ENCODE results near the gene DDX18.
A peak's percentile ranks its signal among the peaks of the same experiment; 100 is the strongest.
"Not testable (repeated sequence)": the region's sequence is repeated elsewhere in the genome, so short reads cannot be mapped to it uniquely, and the experiment has no call there.

Gene DDX18

GRCh38 chr2:117814417-117815264 is at the start of gene DDX18:
TSS of gene DDX18 (plus strand) at chr2:117814691. CDS start at chr2:117814778, 87 bp downstream.
- peak; percentile 97 for DNase-seq (ENCODE audit: low read depth)

DNA sequence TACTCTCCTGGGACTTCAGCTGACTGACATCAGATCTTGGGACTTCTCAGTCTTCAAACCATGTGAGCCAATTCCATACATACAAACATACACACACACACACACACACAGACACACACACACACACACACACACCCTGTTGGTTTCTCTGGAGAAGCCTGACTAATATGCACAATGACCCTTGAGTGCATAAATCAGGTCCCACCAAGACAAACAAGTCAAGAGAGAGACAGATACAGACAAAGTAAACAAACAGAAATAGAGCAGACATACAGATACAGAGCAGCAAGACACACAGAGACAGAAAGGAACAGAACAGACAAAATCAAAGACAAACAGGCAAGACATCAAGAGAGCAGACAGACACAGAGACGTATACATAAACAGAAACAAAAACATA is 43.8 kb upstream of the DDX18 start:
- DNase-seq (ENCODE audit: low read depth), result no peak

DNA sequence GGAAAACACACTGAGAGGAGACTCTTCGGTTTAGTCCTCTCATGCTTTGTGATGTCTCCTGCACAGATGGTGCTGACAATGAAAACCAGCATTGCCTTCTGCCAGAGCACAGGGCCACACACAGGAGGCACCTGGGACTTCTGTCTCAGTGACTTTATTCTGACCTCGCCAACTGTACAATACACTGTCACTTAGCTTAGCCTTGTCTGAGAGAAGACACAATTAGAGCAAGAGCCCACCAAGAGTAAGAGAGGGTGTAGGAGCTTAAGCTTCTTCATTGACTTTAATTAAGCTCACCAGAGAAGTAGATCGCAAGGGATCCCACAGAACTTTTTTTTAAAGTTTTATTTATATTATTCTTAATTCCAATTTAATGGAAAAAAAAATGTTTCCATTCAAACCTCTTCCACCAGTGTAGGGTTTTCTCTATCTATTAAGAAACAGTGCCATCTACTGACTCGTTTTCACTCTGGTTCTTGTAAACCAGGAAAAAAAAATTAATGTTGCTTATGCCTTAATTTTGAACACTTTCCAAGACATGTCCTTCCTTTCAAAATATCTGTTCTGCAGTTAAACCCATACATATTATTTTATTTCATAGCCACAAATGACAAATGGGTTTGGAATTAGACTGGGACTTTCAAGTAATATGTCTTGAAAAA is 42.4 kb upstream of the DDX18 start:
- no peak for DNase-seq (ENCODE audit: low read depth)

- no peak for DNase-seq (ENCODE audit: low read depth)
Observed at GRCh38 chr2:117774716-117775115, 39.8 kb upstream of the DDX18 start.

GRCh38 chr2:117775703-117776219 is 38.7 kb upstream of the DDX18 start:
- no peak for DNase-seq (ENCODE audit: low read depth)

DNA sequence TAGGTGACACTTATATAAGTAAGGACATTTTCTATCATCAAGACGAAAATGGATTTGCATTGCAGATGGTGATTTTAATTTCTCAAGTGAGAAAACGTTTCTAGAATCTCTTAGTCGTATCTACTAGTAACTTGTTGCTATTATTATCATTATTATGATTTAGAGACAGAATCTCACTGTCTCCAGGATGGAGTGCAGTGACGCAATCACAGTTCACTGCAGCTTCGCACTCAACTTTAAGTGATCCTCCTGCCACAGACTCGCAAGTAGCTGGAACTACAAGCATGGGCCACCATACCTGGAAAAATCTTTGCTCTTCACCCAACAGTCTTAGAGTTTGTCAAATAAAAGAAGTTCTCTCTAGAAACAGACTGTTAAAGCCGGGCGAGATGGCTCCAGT is 37.6 kb upstream of the DDX18 start:
- DNase-seq (ENCODE audit: low read depth), result no peak

GRCh38 chr2:117785740-117786139 is 28.8 kb upstream of the DDX18 start:
- DNase-seq (ENCODE audit: low read depth), result peak; percentile 13

GRCh38 chr2:117786520-117786919 is 28.0 kb upstream of the DDX18 start:
- no peak for DNase-seq (ENCODE audit: low read depth)

- no peak for DNase-seq (ENCODE audit: low read depth)
Observed at GRCh38 chr2:117789505-117789904, 25.0 kb upstream of the DDX18 start.

DNA sequence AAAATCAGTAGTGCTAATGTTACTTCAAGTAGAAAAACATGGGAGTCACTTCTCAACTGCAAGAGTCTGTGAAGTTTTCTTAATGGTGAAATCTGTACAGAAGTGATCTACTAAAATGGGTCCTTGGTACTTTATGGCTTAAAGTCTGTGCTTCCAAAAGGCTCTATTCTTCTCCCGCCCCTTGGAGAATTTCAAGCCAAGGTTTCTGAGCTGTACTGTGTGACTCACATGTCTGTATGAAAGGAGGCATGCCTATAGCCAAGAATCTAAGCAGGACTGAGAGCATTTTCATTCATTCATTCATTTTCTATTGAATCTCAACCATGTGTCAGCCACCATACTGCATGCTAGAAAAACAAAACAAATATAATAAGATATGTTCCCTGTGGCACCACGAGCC is 19.8 kb upstream of the DDX18 start:
- no peak for DNase-seq (ENCODE audit: low read depth)

- DNase-seq (ENCODE audit: low read depth), result no peak
Observed at GRCh38 chr2:117801826-117802225, 12.7 kb upstream of the DDX18 start.

- DNase-seq (ENCODE audit: low read depth), result not testable (repeated sequence)
Observed at GRCh38 chr2:117803644-117804325, 10.7 kb upstream of the DDX18 start.

GRCh38 chr2:117812443-117812842 is 2.0 kb upstream of the DDX18 start:
- no peak for DNase-seq (ENCODE audit: low read depth)

DNA sequence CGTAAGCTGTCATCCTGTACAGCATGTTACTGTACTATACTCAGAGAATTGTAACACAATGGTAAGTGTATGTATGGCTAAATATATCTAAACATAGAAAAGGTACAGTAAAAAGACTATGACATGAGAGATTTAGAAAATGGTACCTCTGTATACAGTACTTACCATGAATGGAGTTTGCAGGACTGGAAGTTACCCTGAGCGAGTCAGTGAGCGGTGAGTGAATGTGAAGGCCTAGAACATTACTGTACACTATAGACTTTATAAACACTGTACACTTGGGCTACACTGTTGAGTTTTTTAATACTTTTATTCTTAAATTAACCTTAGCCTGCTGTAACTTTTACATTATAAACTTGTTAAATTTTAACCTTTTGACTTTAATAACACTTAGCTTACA is 1.5 kb downstream of the DDX18 start:
- DNase-seq (ENCODE audit: low read depth), result no peak

GRCh38 chr2:117818921-117819320 is 4.4 kb downstream of the DDX18 start:
- no peak for DNase-seq (ENCODE audit: low read depth)

GRCh38 chr2:117820444-117820843 is 6.0 kb downstream of the DDX18 start:
- DNase-seq (ENCODE audit: low read depth), result no peak

GRCh38 chr2:117825437-117825836 is 10.9 kb downstream of the DDX18 start:
- no peak for DNase-seq (ENCODE audit: low read depth)

DNA sequence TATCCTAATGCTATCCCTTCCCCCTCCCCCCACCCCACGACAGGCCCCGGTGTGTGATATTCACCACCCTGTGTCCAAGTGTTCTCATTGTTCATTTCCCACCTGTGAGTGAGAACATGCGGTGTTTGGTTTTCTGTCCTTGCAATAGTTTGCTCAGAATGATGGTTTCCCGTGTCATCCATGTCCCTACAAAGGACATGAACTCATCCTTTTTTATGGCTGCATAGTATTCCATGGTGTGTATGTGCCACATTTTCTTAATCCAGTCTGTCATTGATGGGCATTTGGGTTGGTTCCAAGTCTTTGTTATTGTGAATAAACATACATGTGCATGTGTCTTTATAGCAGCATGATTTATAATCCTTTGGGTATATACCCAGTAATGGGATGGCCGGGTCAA is 13.0 kb downstream of the DDX18 start:
- not testable (repeated sequence) for DNase-seq (ENCODE audit: low read depth)

- DNase-seq (ENCODE audit: low read depth), result no peak
Observed at GRCh38 chr2:117828870-117829269, 14.4 kb downstream of the DDX18 start.

- no peak for DNase-seq (ENCODE audit: low read depth)
Observed at GRCh38 chr2:117832332-117832731, 17.8 kb downstream of the DDX18 start.

DNA sequence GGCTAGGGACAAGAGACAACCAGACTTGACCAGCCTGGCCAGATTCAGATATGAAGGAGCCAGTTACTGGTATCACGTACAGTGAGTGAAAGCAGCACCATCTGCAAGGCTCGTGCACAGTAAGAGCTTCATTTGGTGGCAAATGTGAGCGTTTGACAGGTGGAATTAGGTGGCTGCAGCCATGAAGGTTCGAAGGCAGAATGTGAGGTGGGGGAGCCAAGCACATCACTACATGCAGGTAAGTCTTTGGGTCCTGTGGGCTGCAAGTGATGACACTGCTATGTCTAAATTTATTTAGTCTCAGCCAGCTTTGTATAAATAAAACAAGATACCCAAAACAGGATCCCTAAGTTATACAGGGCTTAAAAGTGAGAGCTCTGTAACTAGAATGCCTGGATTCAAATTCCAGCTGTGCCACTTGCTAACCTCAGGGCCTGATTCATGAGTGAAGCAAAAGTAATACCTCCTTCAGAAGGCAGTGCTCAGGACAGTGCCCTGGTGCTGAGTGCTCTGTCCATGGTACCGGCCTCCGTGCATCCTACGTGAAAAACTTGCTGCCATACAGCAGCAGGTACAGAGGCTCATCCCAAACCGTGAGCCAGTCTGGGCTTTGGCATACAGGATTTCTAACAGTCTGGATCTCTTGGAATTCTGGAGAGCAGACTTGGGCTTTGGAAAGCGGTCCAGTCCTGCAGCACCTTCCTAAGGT is 18.6 kb downstream of the DDX18 start:
- no peak for DNase-seq (ENCODE audit: low read depth)

DNA sequence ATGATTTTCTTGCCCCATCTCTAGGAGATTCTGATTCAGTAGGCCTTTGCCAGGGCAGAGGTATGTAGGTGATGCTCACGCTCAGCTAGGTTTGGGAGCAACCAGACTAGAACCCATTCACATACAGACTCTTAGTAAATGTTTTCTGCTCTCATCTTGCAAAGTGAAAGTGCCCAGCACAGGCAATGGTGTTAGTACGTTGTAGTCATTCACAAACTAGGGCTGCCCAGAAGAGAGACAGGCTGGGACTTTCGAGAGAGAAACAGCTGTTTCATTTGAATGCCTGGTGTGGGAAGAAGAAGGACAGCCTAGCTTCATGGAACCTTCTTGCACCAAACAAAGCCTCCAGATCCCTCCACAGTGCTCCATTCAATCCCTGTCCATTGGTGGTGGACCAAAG is 19.4 kb downstream of the DDX18 start:
- no peak for DNase-seq (ENCODE audit: low read depth)
